Mesodermal cell (in vitro differentiated cells): ENCODE data around the gene ZNF512.

Experiments used
- H3K27ac ChIP-seq: 2 replicates; pipeline ENCODE4 v1.7.0; 2013; ENCODE audit warnings: mild to moderate bottlenecking, low read depth, low read length, moderate library complexity; ENCODE audit not compliant: severe bottlenecking
- H3K36me3 ChIP-seq: 2 replicates; pipeline ENCODE4 v1.7.1; 2013; ENCODE audit warnings: mild to moderate bottlenecking, low read length, moderate library complexity; ENCODE audit not compliant: control insufficient read depth, insufficient read depth
- H3K4me1 ChIP-seq: one replicate; pipeline ENCODE4 v1.7.1; 2013; ENCODE audit warnings: mild to moderate bottlenecking, low read length; ENCODE audit not compliant: insufficient read depth, control insufficient read depth, poor library complexity, severe bottlenecking
- H3K4me3 ChIP-seq: 2 replicates; pipeline ENCODE4 v1.7.0; 2013; ENCODE audit warnings: low read length, control low read depth, mild to moderate bottlenecking; ENCODE audit not compliant: insufficient read depth, poor library complexity, severe bottlenecking; ENCODE audit errors: extremely low read depth
- H3K9me3 ChIP-seq: 2 replicates; pipeline ENCODE4 v1.7.1; 2013; ENCODE audit warnings: mild to moderate bottlenecking, low read length, moderate library complexity; ENCODE audit not compliant: control insufficient read depth
- WGBS, 2 experiments: methylation state at CpG; one replicate each; pipeline ENCODE4 v1.1.5; 2013; ENCODE audit warnings: missing lambda C conversion rate in 2 of 2; ENCODE audit not compliant: insufficient coverage in 2 of 2; 5-methylcytosine and 5-hydroxymethylcytosine counted together

The ZNF512 gene

GRCh38 chr2:27636766-27637165 is 53.9 kb downstream of the ZNF512 start:
- no peaks in the 10 kb centered on the region for H3K9me3 ChIP-seq
- H3K36me3 ChIP-seq: peaks cover 89% of the 10 kb centered on the region
- WGBS, 2 experiments: 100% methylated on average over 2 of the region's 5 CpGs; no CpG with 5 or more reads in 1 of the 2 experiments
- no peak overlapping the region for H3K27ac ChIP-seq
- H3K4me1 ChIP-seq: no peaks in the 10 kb centered on the region
- H3K4me3 ChIP-seq: no peak overlapping the region

GRCh38 chr2:27638037-27638637 is 55.3 kb downstream of the ZNF512 start:
- no peak overlapping the region for H3K27ac ChIP-seq
- no peak overlapping the region for H3K4me3 ChIP-seq
- no peaks in the 10 kb centered on the region for H3K9me3 ChIP-seq
- no peaks in the 10 kb centered on the region for H3K4me1 ChIP-seq
- peaks cover 85% of the 10 kb centered on the region for H3K36me3 ChIP-seq
- 100% methylated on average over 1 of the region's 3 CpGs; no CpG with 5 or more reads in 1 of the 2 experiments for WGBS, 2 experiments

- H3K9me3 ChIP-seq: no peaks in the 10 kb centered on the region
- H3K4me1 ChIP-seq: no peaks in the 10 kb centered on the region
- WGBS, 2 experiments: 72 to 75% methylated on average over 2 to 3 of the region's 3 CpGs
- H3K4me3 ChIP-seq: no peak overlapping the region
- peaks cover 83% of the 10 kb centered on the region for H3K36me3 ChIP-seq
- no peak overlapping the region for H3K27ac ChIP-seq
Observed at GRCh38 chr2:27638709-27639108, 55.9 kb downstream of the ZNF512 start.

- Histone ChIP-seq H3K27ac (no peak overlapping the region), H3K36me3 (peaks cover 76% of the 10 kb centered on the region), H3K9me3 (no peaks in the 10 kb centered on the region), H3K4me1 (no peaks in the 10 kb centered on the region), H3K4me3 (no peak overlapping the region)
- WGBS, 2 experiments: 83 to 100% methylated on average over 1 to 2 of the region's 2 CpGs
Observed at GRCh38 chr2:27640722-27641245, 57.9 kb downstream of the ZNF512 start.

GRCh38 chr2:27645197-27645596 is 62.4 kb downstream of the ZNF512 start:
- Histone ChIP-seq H3K36me3 (peaks cover 81% of the 10 kb centered on the region), H3K4me1 (no peaks in the 10 kb centered on the region), H3K4me3 (no peak overlapping the region), H3K9me3 (no peaks in the 10 kb centered on the region), H3K27ac (no peak overlapping the region)

GRCh38 chr2:27647289-27647688 is 64.4 kb downstream of the ZNF512 start:
- H3K4me1 ChIP-seq: no peaks in the 10 kb centered on the region
- H3K27ac ChIP-seq: no peak overlapping the region
- peaks cover 83% of the 10 kb centered on the region for H3K36me3 ChIP-seq
- no peaks in the 10 kb centered on the region for H3K9me3 ChIP-seq
- H3K4me3 ChIP-seq: no peak overlapping the region

- WGBS, 2 experiments: 93 to 100% methylated on average over 3 to 4 of the region's 4 CpGs
- no peak overlapping the region for H3K4me3 ChIP-seq
- no peaks in the 10 kb centered on the region for H3K9me3 ChIP-seq
- no peak overlapping the region for H3K27ac ChIP-seq
- no peaks in the 10 kb centered on the region for H3K4me1 ChIP-seq
- peaks cover 83% of the 10 kb centered on the region for H3K36me3 ChIP-seq
Observed at GRCh38 chr2:27647737-27648136, 64.9 kb downstream of the ZNF512 start.

GRCh38 chr2:27651056-27651455 is 68.2 kb downstream of the ZNF512 start:
- H3K27ac ChIP-seq: no peak overlapping the region
- no peaks in the 10 kb centered on the region for H3K4me1 ChIP-seq
- no peaks in the 10 kb centered on the region for H3K9me3 ChIP-seq
- no peak overlapping the region for H3K4me3 ChIP-seq
- peaks cover 97% of the 10 kb centered on the region for H3K36me3 ChIP-seq
- 81 to 88% methylated on average over 3 of the region's 4 CpGs for WGBS, 2 experiments

- peaks cover 97% of the 10 kb centered on the region for H3K36me3 ChIP-seq
Observed at GRCh38 chr2:27652341-27652740, 69.5 kb downstream of the ZNF512 start.

GRCh38 chr2:27652790-27653189 is 69.9 kb downstream of the ZNF512 start:
- 93% methylated on average over 1 of the region's 1 CpG; no CpG with 5 or more reads in 1 of the 2 experiments for WGBS, 2 experiments
- no peak overlapping the region for H3K27ac ChIP-seq
- H3K36me3 ChIP-seq: peaks cover 97% of the 10 kb centered on the region
- no peak overlapping the region for H3K4me3 ChIP-seq
- H3K4me1 ChIP-seq: no peaks in the 10 kb centered on the region
- no peaks in the 10 kb centered on the region for H3K9me3 ChIP-seq

More at GRCh38 chr2:27652341-27652740, 69.5 kb downstream of the ZNF512 start:
- Histone ChIP-seq H3K4me1 (no peaks in the 10 kb centered on the region), H3K27ac (no peak overlapping the region), H3K4me3 (no peak overlapping the region), H3K9me3 (no peaks in the 10 kb centered on the region)

GRCh38 chr2:27653397-27653796 is 70.6 kb downstream of the ZNF512 start:
- H3K4me3 ChIP-seq: no peak overlapping the region
- WGBS, 2 experiments: no CpG with 5 or more reads among the region's 2 CpGs
- no peaks in the 10 kb centered on the region for H3K4me1 ChIP-seq
- H3K27ac ChIP-seq: no peak overlapping the region
- peaks cover 92% of the 10 kb centered on the region for H3K36me3 ChIP-seq
- H3K9me3 ChIP-seq: no peaks in the 10 kb centered on the region
